Nephron (organoid): Measurements from ENCODE around the gene SETBP1.
A peak's percentile ranks its signal among the peaks of the same experiment; 100 is the strongest.

Experiments
- H3K27ac Mint-ChIP-seq, 3 experiments: 2 replicates each; pipeline ENCODE4 v1.8.0; 2020; ENCODE audit warnings: mixed read lengths in 3 of 3, mild to moderate bottlenecking in 2 of 3, moderate library complexity in 1 of 3
- H3K27me3 Mint-ChIP-seq: 2 replicates; pipeline ENCODE4 v1.8.0; 2021; ENCODE audit warnings: low read depth, mild to moderate bottlenecking, moderate library complexity, mixed read lengths
- H3K36me3 Mint-ChIP-seq: 2 replicates; pipeline ENCODE4 v1.8.0; 2020; ENCODE audit warnings: low read depth, mixed read lengths
- H3K4me1 Mint-ChIP-seq: 2 replicates; pipeline ENCODE4 v1.8.0; 2020; ENCODE audit warnings: mixed read lengths
- H3K4me3 Mint-ChIP-seq, 3 experiments: 2 replicates each; pipeline ENCODE4 v1.8.0; 2020; ENCODE audit warnings: mild to moderate bottlenecking in 3 of 3, mixed read lengths in 3 of 3, moderate library complexity in 2 of 3
- H3K9me3 Mint-ChIP-seq: 2 replicates; pipeline ENCODE4 v1.8.0; 2020; ENCODE audit warnings: mixed read lengths
- TF ChIP-seq, protein P1 (sequence below), 3 experiments: fragments of 200-600 bp; sonication (generic); IDR thresholded peaks; one replicate each; pipeline ENCODE4 v1.5.0; 2021; ENCODE audit warnings: antibody characterized with exemption in 3 of 3; ENCODE audit not compliant: unreplicated experiment in 3 of 3

The SETBP1 gene

DNA sequence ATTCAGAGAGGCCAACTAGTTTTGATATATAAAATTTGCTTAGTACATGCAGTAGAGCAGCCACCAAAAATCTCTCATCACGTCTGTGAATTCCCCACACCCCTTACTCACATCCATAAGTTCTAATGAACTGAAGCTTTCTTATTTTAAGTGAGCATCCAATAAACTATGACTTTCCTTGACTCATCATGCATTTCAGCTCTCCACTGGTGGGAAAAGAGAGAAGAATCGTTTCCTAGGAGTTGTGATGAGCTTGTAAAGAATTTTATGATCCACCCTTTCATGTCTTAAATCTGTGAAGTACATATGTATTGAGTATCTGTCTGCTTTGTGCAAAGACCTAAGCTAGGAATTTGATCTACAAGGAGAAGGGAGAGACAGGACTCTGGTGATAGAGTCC is 428.6 kb downstream of the SETBP1 start:
- H3K27me3 Mint-ChIP-seq: no peaks in the 10 kb centered on the region
- TF ChIP-seq, protein P1, sequence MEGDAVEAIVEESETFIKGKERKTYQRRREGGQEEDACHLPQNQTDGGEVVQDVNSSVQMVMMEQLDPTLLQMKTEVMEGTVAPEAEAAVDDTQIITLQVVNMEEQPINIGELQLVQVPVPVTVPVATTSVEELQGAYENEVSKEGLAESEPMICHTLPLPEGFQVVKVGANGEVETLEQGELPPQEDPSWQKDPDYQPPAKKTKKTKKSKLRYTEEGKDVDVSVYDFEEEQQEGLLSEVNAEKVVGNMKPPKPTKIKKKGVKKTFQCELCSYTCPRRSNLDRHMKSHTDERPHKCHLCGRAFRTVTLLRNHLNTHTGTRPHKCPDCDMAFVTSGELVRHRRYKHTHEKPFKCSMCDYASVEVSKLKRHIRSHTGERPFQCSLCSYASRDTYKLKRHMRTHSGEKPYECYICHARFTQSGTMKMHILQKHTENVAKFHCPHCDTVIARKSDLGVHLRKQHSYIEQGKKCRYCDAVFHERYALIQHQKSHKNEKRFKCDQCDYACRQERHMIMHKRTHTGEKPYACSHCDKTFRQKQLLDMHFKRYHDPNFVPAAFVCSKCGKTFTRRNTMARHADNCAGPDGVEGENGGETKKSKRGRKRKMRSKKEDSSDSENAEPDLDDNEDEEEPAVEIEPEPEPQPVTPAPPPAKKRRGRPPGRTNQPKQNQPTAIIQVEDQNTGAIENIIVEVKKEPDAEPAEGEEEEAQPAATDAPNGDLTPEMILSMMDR (IDR thresholded peaks at IDR 0.05; ENCODE audit: unreplicated experiment in 3 of 3): no peak
- no peaks in the 10 kb centered on the region for H3K36me3 Mint-ChIP-seq
- H3K9me3 Mint-ChIP-seq: peaks cover 11% of the 10 kb centered on the region
- peaks cover 17% of the 10 kb centered on the region for H3K4me1 Mint-ChIP-seq
- peak overlapping the region in 2 of 3 experiments; percentile 44 to 88 for H3K27ac Mint-ChIP-seq
- no peak overlapping the region for H3K4me3 Mint-ChIP-seq

DNA sequence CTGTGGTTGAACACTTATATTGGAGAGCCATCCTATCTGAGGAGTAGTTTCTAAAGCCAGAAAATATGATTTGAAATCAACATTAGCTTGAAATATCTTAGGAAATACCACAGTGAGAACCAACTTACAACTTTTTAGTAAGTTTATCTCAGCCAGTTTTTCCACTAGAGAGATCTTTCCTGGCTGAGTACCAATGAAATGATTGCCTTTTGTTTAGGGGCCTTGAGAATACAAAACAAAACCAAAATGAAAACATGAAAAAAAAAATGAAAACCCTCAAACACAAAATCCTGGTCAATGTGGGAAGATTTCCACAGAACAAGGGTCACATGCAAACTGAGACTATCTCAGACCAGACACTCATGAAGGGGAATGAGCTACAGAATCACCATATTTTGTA is 429.0 kb downstream of the SETBP1 start:
- TF ChIP-seq, protein P1 (IDR thresholded peaks at IDR 0.05; ENCODE audit: unreplicated experiment in 3 of 3): no peak
- H3K27me3 Mint-ChIP-seq: no peaks in the 10 kb centered on the region
- H3K27ac Mint-ChIP-seq: peak overlapping the region in 2 of 3 experiments; percentile 44 to 88
- H3K4me3 Mint-ChIP-seq: no peak overlapping the region
- H3K36me3 Mint-ChIP-seq: no peaks in the 10 kb centered on the region
- H3K4me1 Mint-ChIP-seq: peaks cover 17% of the 10 kb centered on the region
- peaks cover 11% of the 10 kb centered on the region for H3K9me3 Mint-ChIP-seq

DNA sequence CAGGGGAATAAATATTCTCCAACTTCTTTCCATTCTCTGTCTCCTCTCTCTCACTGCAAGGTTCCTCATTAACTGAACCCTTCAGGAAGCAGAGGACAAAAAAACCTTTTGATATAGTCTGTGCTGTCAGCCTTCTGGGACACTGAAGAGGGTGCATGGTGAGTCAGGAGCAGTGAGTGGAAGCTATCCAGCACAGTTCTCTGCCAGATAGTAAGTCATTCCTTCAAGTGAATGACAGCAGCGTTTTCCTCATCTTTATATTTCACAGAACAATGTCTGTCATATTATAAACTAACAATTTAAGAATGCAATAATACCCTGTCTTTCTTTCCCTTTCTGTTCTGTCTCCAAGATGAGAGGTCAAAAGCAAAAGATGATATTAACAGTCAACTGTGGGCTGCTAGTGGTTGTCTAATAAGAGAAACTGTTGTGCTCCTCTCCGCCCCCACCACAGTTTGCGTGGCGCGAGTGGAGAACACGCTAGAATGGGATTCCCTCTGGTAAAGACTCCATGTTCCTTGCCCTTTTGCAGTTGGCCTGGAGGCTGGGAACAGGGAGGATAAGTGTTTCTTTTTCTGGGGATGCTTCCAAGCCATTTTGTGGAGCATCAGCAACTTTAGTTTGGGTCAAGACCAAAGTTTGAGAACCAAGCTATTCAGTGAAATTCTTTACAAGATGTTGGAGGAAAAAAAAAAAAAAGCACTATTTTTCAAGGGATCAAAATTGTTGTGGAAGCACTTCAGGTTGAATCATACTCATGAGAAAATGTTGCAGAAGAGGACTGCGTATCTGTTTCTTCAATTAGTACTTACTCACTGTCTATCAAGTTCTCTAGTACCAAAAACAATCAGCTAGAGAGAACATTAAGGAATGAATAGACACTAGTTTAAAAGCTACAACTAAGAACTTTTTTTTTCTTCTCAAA is 430.2 kb downstream of the SETBP1 start:
- Mint-ChIP-seq H3K9me3 (peaks cover 11% of the 10 kb centered on the region), H3K36me3 (no peaks in the 10 kb centered on the region)
- TF ChIP-seq, protein P1 (IDR thresholded peaks at IDR 0.05; ENCODE audit: unreplicated experiment in 3 of 3): no peak

DNA sequence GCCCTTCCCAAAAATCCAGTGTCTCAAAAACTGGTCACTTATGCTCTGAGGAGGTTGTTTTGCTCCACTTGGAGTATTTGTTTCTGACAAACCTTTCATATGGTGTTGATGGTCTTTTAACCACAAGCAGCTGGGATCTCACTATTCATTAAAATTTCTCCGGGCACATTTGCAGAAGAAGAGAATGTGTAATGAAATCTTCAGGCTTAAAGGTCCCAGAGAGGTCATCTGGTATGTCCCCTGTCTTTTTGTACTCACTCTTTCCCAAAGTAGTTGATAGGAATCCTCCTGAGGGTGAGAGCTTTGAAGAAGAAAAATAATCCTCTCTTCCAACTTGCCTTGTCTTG is 430.8 kb downstream of the SETBP1 start:
- H3K4me1 Mint-ChIP-seq: peaks cover 28% of the 10 kb centered on the region
- H3K9me3 Mint-ChIP-seq: peaks cover 11% of the 10 kb centered on the region
- no peaks in the 10 kb centered on the region for H3K27me3 Mint-ChIP-seq
- TF ChIP-seq, protein P1 (IDR thresholded peaks at IDR 0.05; ENCODE audit: unreplicated experiment in 3 of 3): no peak
- H3K36me3 Mint-ChIP-seq: no peaks in the 10 kb centered on the region
- H3K27ac Mint-ChIP-seq: peak overlapping the region in 1 of 3 experiments; percentile 88
- H3K4me3 Mint-ChIP-seq: no peak overlapping the region

More for the DNA sequence above, 430.2 kb downstream of the SETBP1 start:
- no peaks in the 10 kb centered on the region for H3K27me3 Mint-ChIP-seq
- peak overlapping the region in 1 of 3 experiments; percentile 88 for H3K27ac Mint-ChIP-seq
- no peak overlapping the region for H3K4me3 Mint-ChIP-seq
- H3K4me1 Mint-ChIP-seq: peaks cover 22% of the 10 kb centered on the region

DNA sequence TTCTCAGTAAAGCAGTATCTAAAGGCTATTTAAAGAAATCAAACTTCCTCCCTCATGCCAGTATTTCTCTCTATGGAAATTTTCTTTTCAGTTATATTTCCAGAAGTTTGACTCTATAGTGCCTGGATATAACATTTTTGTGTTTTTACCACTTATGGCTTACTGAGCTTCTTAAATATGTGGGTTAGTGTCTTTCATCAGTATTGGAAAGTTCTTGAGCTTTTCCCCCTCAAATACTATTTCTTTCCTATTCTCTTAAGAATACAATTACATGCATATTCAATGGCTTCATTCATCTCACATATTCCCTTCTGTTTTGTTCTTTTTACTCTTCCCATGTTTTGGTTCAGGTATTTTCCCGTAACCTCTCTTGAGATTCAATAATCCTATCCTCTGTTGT is 432.0 kb downstream of the SETBP1 start:
- Mint-ChIP-seq H3K27ac (peak overlapping the region in 1 of 3 experiments; percentile 88), H3K9me3 (peaks cover 11% of the 10 kb centered on the region), H3K4me1 (peaks cover 28% of the 10 kb centered on the region), H3K4me3 (no peak overlapping the region), H3K36me3 (no peaks in the 10 kb centered on the region), H3K27me3 (no peaks in the 10 kb centered on the region)
- TF ChIP-seq, protein P1 (IDR thresholded peaks at IDR 0.05; ENCODE audit: unreplicated experiment in 3 of 3): no peak

DNA sequence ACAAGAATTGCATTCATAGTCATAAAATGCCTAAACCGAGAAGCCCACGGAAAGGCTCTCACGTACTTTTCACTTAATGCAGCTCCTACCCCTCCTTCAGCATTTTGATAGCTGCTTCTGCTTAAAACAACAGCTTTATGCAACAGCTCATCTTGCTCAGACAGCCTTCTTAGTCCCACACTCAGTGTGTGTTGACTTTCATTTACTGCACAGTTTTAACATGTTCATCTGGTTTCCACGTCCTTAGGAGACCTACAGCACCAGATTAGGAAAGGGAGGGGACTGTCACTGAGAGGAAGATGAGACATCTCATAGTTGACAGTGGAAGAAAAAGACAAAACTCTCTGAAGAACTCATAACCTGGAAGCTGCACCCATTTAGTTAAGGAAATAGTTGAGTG is 435.4 kb downstream of the SETBP1 start:
- H3K27ac Mint-ChIP-seq: no peak overlapping the region
- H3K4me1 Mint-ChIP-seq: peaks cover 24% of the 10 kb centered on the region
- H3K4me3 Mint-ChIP-seq: no peak overlapping the region
- TF ChIP-seq, protein P1 (IDR thresholded peaks at IDR 0.05; ENCODE audit: unreplicated experiment in 3 of 3): no peak
- no peaks in the 10 kb centered on the region for H3K36me3 Mint-ChIP-seq
- H3K27me3 Mint-ChIP-seq: no peaks in the 10 kb centered on the region
- peaks cover 11% of the 10 kb centered on the region for H3K9me3 Mint-ChIP-seq
